GM10248 (cell line): ENCODE measurements around the gene TIAL1.

Experiments
- CTCF ChIA-PET: fragments of 300-600 bp; sonication (Branson Sonifier 250); formaldehyde crosslinking; extraction: SDS; loops from one replicate; lab custom pipeline; 2021; ENCODE audit warnings: antibody characterized with exemption; lab: Yijun Ruan, JAX
- POLR2A ChIA-PET: fragments of 350-650 bp; sonication (Branson Sonifier 250); formaldehyde crosslinking; extraction: SDS; loops from one replicate; lab custom pipeline; 2020; ENCODE audit warnings: antibody characterized with exemption; lab: Yijun Ruan, JAX
- DNase-seq: peaks from one replicate; pipeline ENCODE4 v3.0.0; 2012; ENCODE audit errors: extremely low spot score
- TF ChIP-seq, protein P1 (sequence below): IDR thresholded peaks from 2 replicates; pipeline ENCODE4 v1.5.1; 2012; ENCODE audit warnings: mild to moderate bottlenecking, low read depth; ENCODE audit errors: extremely low read depth, missing control alignments, control extremely low read depth

TIAL1 gene

DNA sequence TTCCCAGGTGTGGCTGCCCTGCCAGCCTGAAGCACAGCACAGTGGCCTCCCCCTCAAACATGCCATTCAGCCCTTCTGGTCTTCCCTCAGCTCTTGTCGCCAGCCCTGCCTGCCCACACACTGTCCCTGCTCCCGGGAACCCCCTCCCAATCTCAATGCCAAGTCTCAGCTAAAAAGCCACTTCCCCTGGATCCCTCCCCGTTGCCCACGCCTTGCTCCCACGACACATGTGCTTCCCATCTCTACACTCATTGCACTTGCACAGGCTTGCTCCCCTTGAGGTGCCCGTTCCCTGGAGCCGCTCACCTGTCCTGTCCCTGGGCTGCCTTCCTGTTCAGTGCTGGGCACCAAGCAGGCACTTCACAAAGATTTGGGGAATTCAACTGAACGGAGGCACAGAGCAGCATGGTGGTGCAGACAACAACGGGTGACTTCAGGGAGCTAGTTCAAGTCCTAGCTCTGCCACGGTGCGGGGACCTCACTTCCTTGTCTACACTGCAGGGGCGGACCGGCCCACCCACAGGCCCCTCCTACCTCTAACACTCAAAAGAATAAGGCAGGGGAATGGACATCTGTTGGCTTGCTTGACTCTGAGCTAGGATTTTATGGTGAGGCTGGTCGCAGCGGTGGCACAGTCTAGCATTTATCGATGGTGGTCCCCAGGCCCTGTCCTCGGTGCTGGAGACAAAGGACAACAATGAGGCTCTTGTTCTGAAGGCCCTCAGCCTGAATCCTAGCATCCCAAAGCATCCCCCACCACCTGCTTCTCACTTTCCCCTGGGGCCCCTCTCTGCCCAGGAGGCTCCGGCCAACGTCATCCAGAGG lies 72.7 kb downstream of the TIAL1 start:
- CTCF ChIA-PET = interaction anchor here (1.1 to 2.0 kb wide), 2 partner anchors 10 to 25 kb away, joined by 3 to 5 read pairs; no protein-coding TSS in a partner anchor
- POLR2A ChIA-PET = no interaction called here
- TF ChIP-seq, protein P1, sequence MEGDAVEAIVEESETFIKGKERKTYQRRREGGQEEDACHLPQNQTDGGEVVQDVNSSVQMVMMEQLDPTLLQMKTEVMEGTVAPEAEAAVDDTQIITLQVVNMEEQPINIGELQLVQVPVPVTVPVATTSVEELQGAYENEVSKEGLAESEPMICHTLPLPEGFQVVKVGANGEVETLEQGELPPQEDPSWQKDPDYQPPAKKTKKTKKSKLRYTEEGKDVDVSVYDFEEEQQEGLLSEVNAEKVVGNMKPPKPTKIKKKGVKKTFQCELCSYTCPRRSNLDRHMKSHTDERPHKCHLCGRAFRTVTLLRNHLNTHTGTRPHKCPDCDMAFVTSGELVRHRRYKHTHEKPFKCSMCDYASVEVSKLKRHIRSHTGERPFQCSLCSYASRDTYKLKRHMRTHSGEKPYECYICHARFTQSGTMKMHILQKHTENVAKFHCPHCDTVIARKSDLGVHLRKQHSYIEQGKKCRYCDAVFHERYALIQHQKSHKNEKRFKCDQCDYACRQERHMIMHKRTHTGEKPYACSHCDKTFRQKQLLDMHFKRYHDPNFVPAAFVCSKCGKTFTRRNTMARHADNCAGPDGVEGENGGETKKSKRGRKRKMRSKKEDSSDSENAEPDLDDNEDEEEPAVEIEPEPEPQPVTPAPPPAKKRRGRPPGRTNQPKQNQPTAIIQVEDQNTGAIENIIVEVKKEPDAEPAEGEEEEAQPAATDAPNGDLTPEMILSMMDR = no peak
- no peak for DNase-seq
